SKM-1 treated with dmso at 0.1 percent for 144 hours (cell line): Measurements from ENCODE around the gene WDR7.

ENCODE experiments used
- DNase-seq: peaks from one replicate; lab custom pipeline; 2025; ENCODE audit not compliant: unreplicated experiment; lab: John Stamatoyannopoulos, UW

WDR7 gene

DNA sequence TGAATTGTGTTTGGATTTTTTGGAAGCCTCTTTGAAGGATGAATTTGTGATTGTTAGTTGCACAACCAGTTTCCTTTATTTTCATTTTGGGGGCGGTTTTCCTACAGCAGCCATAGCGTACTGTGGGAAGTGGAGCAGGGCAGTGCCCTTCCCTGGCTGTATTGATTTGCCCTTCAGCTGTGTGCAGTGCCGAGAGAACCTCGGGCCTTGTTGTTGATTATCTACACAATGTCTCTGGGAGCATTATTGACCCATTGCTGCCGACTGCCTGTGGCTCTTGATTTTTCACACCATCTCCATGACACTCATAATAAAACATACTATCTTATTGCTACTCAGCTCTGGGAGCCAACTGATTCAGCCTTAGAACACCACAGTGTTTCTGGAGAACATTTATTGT lies 333.6 kb downstream of the WDR7 start:
- DNase-seq = no peak

DNA sequence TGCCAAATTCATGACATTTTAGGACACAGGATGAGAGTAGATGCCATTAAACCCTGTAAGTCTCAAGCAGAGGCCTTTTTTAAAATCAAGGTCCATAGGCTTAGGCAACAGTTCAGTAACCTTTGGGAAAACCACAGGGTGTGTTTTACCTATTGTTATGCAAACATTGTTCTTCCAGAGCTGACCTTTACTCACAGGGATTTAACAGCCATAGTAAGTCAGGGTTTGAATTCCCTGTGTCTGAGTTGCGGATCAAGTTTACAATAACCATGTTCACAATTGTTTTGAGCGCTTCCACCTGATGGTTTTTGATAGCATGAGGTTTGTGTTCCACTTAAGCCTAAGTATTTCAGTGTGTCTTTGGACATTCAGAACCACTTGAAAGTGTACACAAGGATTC lies 335.7 kb downstream of the WDR7 start:
- DNase-seq = no peak

DNA sequence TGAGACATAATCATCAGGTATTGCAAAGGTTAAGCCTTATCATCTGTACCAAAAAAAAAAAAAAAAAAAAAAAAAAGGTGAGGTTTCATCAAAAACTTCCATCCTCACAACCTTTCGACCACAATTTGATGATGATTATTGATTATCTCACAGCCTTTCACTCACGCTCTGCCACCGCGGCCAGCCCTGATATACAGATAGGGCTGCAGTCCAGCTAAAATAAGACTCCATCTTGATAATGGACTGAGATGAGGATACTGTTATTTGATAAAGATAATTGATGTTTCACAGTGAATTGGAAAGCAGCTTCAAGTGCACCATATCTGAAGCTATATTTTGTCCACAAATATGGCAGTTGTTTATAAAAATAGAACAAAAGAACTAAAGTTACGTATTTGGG lies 336.1 kb downstream of the WDR7 start:
- no peak for DNase-seq

DNA sequence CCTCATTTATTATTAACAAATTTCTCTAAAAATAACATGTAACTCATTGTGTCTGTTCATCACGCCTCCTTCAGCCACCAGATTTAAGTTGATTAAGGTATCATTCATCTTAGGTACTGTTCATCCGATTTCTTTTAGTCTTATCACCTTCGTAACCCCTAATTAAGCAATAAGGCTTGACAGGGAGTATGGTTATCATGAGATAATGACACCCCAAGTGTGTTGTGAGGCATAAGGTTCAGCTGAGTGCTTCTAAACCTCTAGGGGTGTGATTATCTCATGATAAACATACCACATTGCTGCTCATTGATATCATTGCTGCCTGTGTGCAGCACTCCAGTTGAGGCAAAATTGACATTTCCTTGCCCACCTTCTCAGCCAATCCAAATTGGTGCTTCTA lies 336.9 kb downstream of the WDR7 start:
- no peak for DNase-seq

GRCh38 chr18:56990678-56991077 lies 339.5 kb downstream of the WDR7 start:
- no peak for DNase-seq

DNA sequence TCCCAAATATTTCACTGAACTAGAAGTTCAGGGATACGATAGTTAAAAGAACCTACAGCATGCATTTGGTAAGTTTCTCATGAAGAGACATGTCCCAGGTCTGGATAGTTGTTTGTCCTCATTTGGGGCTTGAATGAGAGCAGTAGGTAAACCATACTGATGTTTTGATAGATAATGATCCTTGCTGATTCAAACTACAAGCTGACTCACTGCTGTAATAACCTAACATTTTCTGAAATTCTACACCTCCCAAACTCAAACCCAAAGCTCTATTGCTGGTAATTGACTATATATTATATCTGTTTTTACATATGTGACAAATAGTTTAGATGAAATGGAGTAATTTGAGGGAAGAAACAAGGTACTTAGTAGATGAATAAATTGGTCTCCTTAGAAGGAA lies 341.6 kb downstream of the WDR7 start:
- DNase-seq = no peak

DNA sequence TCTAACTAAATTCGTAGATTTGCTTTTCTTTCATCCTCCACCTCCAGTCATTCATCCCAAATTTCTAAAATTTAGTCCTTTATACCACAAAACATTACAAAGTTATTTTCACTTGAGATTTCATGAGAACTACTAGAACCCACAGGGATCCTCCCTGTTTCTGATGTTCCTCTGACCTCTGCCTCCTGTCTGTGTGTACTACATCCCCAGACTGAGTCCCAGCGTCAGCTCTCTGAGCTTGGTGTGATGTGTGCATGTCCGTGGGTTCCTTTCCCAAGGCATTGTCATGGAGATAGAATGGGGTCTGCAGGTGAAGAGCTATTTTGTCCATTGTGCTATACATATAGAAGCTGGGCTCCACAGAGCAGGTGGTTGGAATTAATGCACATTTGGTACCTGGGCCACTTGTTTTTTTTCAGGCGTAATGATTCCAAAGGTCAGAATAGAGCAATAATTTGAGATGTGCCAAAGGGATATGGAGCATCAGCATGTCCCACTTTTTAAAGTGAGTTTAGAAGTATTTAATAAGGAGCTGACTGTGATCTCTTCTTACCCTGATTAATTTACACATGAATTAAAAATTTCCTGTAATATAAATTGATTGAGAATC lies 344.5 kb downstream of the WDR7 start:
- no peak for DNase-seq

GRCh38 chr18:56997200-56997599 lies 346.0 kb downstream of the WDR7 start:
- no peak for DNase-seq

- no peak for DNase-seq
These were observed 348.7 kb downstream of the WDR7 start for GRCh38 chr18:56999823-57000222.

DNA sequence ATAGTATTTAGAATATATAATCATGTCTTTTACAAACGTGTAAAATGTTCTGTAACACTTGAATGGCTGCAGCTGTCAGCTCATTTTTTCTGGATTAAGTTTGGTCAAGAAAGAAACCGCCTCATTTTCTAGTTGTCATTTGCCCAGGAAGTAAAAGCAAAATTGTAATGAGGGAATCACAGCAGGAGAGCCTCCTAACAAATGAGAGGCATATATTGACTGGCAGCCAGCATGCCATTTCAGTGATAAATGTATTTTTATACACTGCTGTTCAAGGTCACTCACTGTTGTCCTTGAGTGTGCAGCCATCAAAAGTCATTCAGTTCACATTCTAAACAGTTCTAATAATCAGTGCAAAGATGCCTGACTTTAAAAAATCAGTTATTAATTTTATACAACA lies 351.5 kb downstream of the WDR7 start:
- no peak for DNase-seq

- no peak for DNase-seq
These were observed 352.2 kb downstream of the WDR7 start for GRCh38 chr18:57003342-57003741.

DNA sequence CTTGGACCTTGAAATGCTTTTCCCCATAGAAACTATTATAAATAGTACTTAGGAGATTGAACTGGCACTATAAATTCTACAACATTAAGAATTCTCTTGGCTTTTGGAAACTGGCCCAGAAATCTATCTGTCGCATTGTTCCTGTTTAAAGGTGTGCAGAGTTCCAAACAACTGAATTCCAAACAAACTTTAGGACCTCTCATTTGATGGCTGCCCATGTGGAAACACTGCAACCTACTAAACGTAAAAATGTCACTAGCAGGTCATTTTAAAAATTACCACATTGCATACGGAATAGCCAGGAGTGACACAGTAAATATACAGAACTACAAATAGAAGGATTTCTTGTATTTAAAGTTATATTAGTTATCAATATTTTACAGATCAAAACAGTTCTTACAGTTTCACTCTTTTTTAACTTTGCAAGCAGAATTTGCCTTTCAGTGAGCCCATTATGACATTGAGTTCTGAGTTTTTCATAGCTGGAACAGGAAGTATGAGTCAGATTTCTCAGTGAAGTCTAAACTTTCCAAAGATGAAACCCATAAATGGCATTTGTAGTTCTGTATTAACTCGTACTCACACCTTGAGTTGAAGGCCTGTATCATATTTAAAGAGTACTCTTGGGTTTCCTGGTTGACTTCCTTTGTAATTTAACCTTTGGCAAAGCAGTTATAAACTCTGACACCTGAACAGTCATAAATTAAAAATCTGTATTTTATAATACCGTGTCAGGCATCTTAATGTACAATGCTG lies 353.4 kb downstream of the WDR7 start:
- DNase-seq = peak; percentile 16

- peak; percentile 28 for DNase-seq
These were observed 357.0 kb downstream of the WDR7 start for GRCh38 chr18:57008001-57008686.

DNA sequence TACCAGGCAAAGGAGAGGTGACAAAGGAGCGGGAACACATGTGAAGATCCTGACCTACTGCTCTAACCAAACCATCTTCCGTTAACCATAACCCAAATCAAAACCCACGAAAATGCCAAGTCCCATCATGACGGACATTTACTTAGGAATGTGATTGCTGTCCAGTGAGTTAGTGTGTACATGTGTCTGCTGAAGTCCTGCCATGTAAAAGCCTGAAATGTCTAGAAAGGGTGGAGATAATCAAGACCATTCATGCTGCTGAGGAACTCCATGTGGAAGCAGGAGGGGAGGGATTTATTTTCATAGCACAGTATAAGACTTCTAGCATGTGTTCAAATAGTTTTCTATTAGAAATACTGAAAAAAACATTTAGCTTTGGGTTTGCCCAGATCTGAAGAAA lies 358.7 kb downstream of the WDR7 start:
- no peak for DNase-seq

DNA sequence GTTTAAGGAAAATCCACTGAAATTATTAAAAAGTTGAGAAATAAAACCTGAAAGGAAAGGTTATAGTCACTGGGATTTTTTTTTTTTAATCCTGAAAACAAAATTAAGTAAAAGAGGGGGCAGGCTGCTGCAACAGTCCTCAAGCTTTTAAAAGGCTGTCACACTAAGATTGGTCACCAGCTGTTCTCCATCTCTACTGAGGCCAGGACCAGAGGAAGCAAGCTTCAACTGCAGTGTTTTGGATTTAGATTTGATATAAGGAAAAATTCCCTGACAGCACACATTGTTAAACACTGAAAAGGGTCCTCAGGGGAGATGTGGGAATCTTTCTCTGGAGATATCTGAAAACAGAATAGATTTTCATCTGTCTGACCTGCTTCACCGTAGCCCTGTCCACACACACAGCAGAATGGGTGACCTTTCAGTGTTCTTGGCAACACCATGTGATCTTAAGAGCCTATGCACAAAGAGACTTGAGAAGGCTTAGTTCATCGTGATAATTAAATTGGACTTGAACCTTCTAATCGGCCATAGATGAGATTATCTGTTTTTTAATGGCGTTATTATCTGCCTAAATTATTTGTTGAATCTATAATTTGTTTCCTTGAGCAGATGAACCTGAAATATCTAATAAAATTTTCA lies 363.7 kb downstream of the WDR7 start:
- DNase-seq = no peak

GRCh38 chr18:57015451-57015850 lies 364.3 kb downstream of the WDR7 start:
- DNase-seq = no peak

GRCh38 chr18:57018845-57019244 lies 367.7 kb downstream of the WDR7 start:
- no peak for DNase-seq

DNA sequence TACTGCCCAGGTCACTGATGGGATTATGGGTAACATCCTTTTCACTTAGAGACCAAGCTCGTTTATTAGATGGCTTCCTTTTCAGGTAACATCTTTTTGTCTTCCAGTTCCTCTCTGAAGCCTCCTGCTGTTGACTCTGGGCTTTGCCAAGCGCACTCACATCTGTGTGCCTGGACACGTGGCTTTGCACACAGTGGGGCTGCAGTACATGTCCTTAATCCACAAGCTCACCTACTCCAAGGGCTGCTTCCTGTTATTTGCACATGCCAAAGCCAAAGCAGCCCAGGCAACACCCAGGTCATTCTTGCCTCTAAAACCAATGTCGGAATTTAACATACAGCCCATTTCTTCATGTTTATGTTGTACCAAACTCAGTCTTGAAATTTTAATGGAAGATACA lies 371.6 kb downstream of the WDR7 start:
- no peak for DNase-seq

DNA sequence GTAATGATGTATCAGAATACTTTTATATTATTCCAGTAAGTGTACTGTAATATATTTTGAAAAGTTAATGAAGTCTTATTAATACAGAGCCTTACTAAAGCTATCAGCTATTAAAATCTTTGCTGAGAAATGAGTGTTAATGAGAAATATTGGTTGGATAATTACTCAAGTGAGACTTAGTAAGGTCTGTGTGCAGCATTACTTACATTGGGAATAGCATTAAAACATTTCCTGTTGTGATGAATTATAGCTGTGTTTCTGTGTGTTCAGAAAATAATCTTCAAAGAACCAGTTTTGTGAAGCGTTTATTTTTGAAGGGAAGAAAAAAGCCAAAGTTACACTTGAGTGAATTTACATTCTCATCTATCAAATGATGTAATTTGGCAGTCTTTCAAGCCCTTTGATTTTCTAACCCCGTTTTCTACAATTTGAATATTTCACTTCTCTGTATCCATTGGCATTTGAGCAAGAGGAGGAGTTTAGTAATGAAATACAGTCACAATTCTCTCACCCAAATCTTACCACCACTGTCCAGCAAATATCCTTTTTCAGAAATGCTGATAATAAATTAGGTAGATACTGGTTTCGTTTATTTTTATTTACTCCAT lies 372.2 kb downstream of the WDR7 start:
- no peak for DNase-seq

- no peak for DNase-seq
These were observed 374.4 kb downstream of the WDR7 start for GRCh38 chr18:57025540-57025939.

- DNase-seq = no peak
These were observed 375.2 kb downstream of the WDR7 start for GRCh38 chr18:57026316-57026715.
